GM19043 (cell line): ENCODE data around the gene HTR7.
"Not testable (repeated sequence)": the region's sequence is repeated elsewhere in the genome, so short reads cannot be mapped to it uniquely, and the experiment has no call there.

Source experiments
- ATAC-seq: cut with Tn5 transposase; IDR thresholded peaks from one replicate; pipeline ENCODE4 v1.9.1; 2021; ENCODE audit warnings: low read depth; ENCODE audit not compliant: unreplicated experiment

HTR7 gene

DNA sequence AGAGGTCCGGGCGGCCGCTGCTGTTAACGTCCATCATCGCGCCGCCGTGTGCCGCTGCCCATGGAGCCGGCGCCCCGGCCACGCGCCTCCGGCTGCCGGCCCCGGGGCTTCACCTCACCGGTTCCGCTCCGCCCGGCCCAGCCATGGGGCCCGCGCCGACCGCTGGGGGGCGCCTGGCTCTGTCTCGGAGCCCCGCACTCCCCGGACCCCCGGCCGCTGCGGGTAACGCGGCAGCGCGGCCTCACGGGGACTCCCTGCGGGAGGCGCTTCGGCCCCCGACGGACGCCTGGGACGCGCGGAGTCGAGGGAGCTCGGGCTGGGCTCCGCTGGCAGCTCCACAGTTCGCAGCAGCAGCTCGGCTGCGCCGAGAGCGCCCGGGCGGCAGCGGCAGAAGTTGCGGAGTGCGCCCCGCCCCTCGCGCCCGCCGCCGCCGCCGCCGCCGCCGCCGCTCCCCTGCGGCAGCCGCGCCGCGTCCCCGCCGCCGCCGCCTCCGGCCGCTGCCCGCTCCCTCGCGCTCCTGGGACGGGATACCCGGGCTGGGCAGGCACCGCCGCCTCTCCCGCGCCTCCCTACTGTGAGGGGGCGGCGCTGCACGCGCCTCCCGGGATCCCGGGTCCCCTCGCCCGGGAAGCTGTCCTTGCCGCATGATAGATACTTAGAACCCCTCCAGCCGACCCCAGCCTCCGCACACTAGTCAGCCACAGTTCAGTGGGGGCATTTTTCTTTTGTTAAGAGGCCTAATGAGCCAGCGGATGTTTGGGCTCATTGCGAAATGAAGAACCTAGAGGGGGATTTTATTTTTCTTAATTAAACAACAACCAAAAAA lies at the start of gene HTR7:
Gene HTR7 (minus strand): TSS at position 405 of the 826 bp plus-strand sequence. CDS start 368 bp downstream, at position 37.
- ATAC-seq = peak; percentile 73

DNA sequence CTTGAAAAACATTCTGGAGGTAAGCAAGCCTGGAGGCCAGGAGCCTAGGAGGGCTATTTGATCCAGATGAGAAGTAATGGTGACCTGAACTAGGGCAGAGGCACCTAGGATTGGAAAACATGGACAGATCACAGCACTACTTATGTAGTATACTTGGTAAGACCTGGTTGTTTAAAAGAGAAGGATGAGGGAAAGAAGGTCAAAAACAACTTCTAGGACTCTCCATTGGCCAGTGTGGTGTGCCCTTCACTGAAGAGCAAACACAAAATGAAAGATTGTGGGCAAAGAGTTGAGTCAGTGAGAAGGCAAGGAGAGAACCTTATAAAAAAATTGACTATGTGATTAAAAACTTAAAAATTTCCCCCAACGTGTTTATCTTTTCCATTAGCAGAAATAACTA lies 48.8 kb upstream of the HTR7 start:
- no peak for ATAC-seq

GRCh38 chr10:90905925-90906324 lies 48.1 kb upstream of the HTR7 start:
- no peak for ATAC-seq

GRCh38 chr10:90896916-90897315 lies 39.1 kb upstream of the HTR7 start:
- not testable (repeated sequence) for ATAC-seq

- ATAC-seq = no peak
Measured at GRCh38 chr10:90893190-90893589, 35.4 kb upstream of the HTR7 start.

GRCh38 chr10:90890347-90890746 lies 32.5 kb upstream of the HTR7 start:
- ATAC-seq = no peak

DNA sequence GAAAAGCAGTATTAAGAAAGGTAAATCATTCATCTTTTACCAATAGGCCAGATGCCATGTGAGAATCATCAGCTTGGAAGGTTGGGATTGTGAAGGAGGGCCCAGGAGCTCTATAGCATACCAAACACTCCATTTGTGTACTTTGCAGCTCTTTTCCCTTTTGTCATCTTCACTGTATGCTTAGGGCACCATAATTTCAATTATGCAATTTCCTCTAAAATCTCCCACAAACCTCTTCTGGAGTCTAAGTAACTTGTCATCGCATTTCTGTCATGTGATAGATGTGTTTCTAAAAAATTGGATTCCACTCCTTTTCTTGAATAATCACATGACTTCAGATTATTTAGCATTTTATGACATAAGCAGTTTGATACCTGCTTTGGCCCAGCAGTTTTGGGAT lies 31.8 kb upstream of the HTR7 start:
- no peak for ATAC-seq

- no peak for ATAC-seq
Measured at GRCh38 chr10:90888387-90888786, 30.5 kb upstream of the HTR7 start.

- ATAC-seq = no peak
Measured at GRCh38 chr10:90887555-90887954, 29.7 kb upstream of the HTR7 start.

GRCh38 chr10:90885176-90885575 lies 27.3 kb upstream of the HTR7 start:
- no peak for ATAC-seq

- ATAC-seq = no peak
Measured at GRCh38 chr10:90884431-90884830, 26.6 kb upstream of the HTR7 start.

DNA sequence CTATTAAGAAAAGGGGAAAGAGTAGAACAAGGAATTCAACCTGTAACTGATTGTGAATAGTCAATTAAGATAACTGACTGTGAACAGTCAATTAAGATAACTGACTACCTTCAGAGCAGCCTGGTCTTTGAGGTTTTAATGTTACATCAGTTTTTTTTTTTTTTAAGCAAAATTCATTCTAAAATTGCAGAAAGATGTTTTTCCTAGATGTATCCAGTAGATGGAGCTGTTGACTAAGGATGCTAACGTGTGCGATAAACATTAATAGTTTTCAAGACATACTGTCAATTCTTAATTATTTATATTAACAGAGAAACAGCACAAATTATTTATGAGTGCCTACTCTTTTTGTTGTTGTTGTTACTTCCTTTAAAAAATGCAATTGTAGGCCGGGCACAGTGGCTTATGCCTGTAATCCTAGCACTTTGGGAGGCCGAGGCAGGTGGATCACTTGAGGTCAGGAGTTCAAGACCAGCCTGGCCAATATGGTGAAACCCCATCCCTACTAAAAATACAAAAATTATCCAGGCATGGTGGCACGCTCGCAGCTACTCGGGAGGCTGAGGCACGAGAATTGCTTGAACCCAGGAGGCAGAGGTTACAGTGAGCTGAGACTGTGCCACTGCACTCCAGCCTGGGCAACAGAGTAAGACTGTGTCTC lies 22.4 kb upstream of the HTR7 start:
- ATAC-seq = not testable (repeated sequence)

- no peak for ATAC-seq
Measured at GRCh38 chr10:90879062-90879461, 21.2 kb upstream of the HTR7 start.

GRCh38 chr10:90872648-90873020 lies 14.8 kb upstream of the HTR7 start:
- no peak for ATAC-seq

- peak; percentile 99 for ATAC-seq
Measured at GRCh38 chr10:90871766-90872647, 14.2 kb upstream of the HTR7 start, which contains the start of gene RPP30. Gene RPP30, plus strand, starts transcription at chr10:90871974. Its CDS starts 13 bp downstream, at chr10:90871987.

DNA sequence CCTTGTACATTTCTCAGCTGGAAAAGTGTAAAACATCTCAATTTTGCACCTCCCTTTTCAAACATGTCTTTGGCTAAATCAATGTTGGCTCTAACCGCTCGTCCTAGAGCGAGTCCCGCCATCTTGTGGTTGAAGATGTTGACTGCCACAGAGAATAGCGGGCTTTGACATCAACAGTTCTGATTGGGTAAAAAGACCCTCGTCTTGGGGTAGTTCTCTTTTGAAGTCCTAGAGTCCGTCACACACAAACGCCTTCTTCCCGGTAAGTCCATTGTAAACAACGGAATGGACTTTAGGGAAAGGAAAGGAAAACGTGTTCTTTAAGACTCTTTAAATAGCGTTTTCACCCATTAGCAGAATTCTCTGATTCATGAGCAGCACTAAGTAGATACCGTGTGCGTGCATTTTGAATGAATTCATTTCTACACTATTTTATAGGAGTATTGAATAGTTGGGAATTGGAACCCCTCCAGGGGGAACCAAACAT lies 13.5 kb upstream of the HTR7 start:
- ATAC-seq = peak; percentile 42

DNA sequence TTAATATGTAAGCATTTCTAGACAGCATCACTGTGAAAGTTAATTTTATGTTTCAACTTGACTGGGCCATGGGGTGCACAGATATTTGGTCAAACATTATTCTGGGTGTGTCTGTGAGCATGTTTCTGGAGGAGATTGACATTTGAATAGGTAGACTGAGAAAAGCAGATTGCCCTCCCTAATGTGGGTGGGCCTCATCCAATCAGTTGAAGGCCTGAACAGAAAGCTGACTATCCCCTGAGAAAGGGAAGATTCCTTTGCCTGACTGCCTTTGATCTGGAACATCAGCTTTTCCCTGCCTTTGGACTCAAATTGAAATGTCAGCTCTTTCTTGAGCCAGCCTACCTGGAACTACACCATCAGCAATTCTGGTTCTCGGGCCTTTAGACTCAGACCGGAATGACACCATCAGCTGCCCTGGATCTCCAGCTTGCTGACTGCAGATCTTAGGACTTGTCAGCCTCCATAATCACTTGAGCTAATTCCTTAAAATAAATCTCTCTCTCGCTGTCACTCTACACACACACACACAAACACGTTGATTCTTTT lies 8.3 kb upstream of the HTR7 start:
- ATAC-seq = no peak

- no peak for ATAC-seq
Measured at GRCh38 chr10:90865401-90865800, 7.6 kb upstream of the HTR7 start.

GRCh38 chr10:90862908-90863514 lies 5.2 kb upstream of the HTR7 start:
- ATAC-seq = no peak

DNA sequence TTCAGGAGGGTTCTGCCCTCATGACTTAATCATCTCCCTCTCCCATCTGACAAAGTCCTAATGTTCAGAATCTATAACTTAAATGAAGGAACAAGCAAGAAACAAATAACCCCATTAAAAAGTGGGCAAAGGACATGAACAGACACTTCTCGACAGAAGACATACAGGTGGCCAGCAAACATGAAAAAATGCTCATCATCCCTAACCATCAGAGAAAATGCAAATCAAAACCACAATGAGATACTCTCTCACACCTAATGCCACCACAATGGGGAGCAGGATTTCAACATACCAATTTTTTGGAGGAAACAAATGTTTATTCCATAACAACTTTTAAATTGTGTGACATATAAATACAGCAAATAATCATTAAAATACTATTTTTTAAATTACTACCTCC lies 3.0 kb upstream of the HTR7 start:
- ATAC-seq = no peak
